ENCODE results near the gene GOSR2.
A peak's percentile ranks its signal among the peaks of the same experiment; 100 is the strongest.

GOSR2 gene

DNA sequence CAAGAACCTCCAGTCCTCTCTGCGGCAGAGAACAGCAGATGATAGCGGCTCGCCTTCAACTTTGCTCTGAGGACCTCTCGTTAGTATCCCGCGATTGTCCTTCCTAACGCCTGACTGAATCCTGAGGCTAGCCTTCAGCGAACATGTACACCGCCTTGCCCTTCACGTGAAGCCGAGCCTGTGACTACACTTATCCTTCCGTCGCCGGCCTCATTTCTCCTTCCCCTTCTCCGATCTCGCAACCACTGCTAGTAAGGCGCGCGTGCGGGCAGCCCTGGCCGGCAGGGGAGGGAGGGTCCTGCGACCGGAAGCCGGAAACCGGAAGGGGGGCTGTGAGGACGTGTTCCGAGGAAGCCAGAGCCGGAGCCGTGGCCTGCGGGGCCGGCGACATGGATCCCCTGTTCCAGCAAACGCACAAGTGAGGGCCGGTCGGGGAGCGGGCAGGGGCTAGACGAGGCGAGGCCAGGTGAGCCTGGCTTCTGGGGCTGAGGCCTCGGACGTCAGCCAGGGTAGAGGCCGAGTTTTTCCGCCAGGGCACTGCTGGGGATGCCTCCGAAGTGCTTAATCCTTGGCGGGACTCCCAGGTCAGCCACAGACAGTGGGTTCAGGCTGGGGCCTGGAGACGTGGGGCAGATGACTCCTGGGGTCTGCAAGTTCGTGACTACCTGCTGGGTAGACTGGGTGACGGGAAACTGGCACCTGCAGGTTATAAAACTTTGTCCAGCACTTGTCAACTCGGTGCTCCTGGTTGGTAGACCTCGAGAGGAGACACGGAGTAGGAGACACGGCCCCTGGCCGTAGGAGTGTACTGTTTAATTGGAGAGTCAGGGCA lies at the start of gene GOSR2:
TSS of gene GOSR2 (plus strand) at position 357 of the 832 bp plus-strand sequence. CDS start at position 390, 33 bp downstream.
- Mint-ChIP-seq H3K27ac (ENCODE audit: low read depth) (peak within 1 kb of the TSS; percentile 96), H3K4me1 (peaks cover 53% of the 10 kb centered on the region), H3K36me3 (ENCODE audit: insufficient read depth) (peaks cover 3% of the 10 kb centered on the region), H3K9me3 (no peaks in the 10 kb centered on the region), H3K4me3 (peak within 1 kb of the TSS; percentile 92), H3K27me3 (no peaks in the 10 kb centered on the region)
- ATAC-seq (replicated peaks; ENCODE audit: extremely low read depth, poor library complexity, severe bottlenecking) (peak; percentile 91), DNase-seq (ENCODE audit: low spot score in 2 of 2) (peak; percentile 88 to 93)

DNA sequence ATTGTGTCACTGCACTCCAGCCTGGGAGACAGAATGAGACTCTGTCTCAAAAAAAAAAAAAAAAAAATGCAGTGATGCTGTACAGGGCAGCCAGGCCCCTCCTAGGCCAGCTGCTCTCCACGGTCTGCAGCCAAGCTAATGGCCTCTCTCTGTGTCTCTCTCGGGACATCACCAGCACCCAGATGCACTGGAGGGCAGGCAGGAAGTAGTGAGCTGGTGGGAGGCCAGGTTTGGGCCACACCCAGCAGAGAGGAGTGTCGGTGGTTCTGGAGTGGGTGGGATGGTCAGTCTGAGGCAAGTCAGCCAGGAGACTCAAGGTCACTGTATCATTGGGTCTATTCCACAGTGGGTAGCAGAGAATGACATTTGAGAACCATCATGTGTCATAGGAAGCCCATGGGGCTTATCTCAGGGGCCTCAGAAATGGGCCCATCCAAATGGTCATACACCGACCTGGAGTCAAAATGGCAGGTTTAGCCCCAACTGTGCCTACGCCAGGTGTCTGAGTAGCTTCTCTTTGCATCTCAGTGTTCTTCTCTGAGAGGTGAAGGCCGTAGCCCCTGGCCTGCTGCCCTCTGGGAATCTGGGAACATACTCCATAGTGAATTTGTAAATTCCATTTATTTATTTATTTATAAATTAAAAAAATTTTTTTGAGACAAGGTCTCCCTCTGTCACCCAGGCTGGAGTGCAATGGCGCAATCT lies 48.9 kb upstream of the GOSR2 start:
- ATAC-seq (replicated peaks; ENCODE audit: extremely low read depth, poor library complexity, severe bottlenecking) = no peak
- H3K27ac Mint-ChIP-seq (ENCODE audit: low read depth) = no peak overlapping the region
- no peak overlapping the region for H3K4me3 Mint-ChIP-seq
- H3K27me3 Mint-ChIP-seq = no peaks in the 10 kb centered on the region
- DNase-seq (ENCODE audit: low spot score in 2 of 2) = no peak
- H3K36me3 Mint-ChIP-seq (ENCODE audit: insufficient read depth) = peaks cover 2% of the 10 kb centered on the region
- H3K4me1 Mint-ChIP-seq = no peaks in the 10 kb centered on the region
- no peaks in the 10 kb centered on the region for H3K9me3 Mint-ChIP-seq

DNA sequence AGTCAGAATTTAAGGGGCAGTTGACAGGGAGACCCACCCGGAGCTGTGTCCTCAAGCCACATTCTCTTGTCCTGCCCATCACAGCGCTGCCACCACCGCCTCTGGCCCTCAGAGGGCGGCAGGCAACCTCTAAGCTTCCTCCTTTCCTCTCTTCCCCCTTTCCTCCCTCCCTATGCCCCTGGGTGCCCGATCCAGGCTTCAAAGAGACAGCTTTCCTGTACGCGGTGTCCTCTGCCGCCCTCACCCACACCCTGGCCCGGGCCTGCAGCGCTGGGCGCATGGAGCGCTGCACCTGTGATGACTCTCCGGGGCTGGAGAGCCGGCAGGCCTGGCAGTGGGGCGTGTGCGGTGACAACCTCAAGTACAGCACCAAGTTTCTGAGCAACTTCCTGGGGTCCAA lies 48.1 kb upstream of the GOSR2 start:
- no peaks in the 10 kb centered on the region for H3K27me3 Mint-ChIP-seq
- ATAC-seq (replicated peaks; ENCODE audit: extremely low read depth, poor library complexity, severe bottlenecking) (no peak), DNase-seq (ENCODE audit: low spot score in 2 of 2) (no peak)
- no peak overlapping the region for H3K27ac Mint-ChIP-seq (ENCODE audit: low read depth)
- H3K4me1 Mint-ChIP-seq = no peaks in the 10 kb centered on the region
- H3K4me3 Mint-ChIP-seq = no peak overlapping the region
- no peaks in the 10 kb centered on the region for H3K36me3 Mint-ChIP-seq (ENCODE audit: insufficient read depth)
- no peaks in the 10 kb centered on the region for H3K9me3 Mint-ChIP-seq

DNA sequence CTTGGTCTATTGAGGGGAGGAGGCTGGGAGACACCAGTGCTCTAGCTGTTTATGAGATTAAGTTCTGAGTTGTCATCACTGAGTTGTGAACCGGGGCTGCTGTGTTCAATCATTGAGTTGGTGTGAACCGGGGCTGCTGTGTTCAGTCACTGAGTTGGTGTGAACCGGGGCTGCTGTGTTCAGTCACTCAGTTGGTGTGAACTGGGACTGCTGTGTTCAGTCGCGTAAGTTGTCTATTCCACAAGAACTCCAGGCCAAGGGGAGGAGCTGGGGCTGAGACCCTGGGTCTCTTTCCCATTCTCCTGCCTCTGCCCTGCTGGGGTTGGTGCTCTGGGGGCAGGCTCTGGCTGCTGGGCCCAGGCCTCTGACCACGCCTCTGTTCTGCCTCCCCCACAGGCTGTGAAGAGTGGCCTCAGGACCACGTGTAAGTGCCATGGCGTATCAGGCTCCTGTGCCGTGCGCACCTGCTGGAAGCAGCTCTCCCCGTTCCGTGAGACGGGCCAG lies 47.1 kb upstream of the GOSR2 start:
- no peak overlapping the region for H3K4me3 Mint-ChIP-seq
- H3K4me1 Mint-ChIP-seq = no peaks in the 10 kb centered on the region
- no peaks in the 10 kb centered on the region for H3K27me3 Mint-ChIP-seq
- DNase-seq (ENCODE audit: low spot score in 2 of 2) (no peak), ATAC-seq (replicated peaks; ENCODE audit: extremely low read depth, poor library complexity, severe bottlenecking) (no peak)
- peak overlapping the region; percentile 14 for H3K27ac Mint-ChIP-seq (ENCODE audit: low read depth)
- no peaks in the 10 kb centered on the region for H3K9me3 Mint-ChIP-seq
- H3K36me3 Mint-ChIP-seq (ENCODE audit: insufficient read depth) = no peaks in the 10 kb centered on the region

DNA sequence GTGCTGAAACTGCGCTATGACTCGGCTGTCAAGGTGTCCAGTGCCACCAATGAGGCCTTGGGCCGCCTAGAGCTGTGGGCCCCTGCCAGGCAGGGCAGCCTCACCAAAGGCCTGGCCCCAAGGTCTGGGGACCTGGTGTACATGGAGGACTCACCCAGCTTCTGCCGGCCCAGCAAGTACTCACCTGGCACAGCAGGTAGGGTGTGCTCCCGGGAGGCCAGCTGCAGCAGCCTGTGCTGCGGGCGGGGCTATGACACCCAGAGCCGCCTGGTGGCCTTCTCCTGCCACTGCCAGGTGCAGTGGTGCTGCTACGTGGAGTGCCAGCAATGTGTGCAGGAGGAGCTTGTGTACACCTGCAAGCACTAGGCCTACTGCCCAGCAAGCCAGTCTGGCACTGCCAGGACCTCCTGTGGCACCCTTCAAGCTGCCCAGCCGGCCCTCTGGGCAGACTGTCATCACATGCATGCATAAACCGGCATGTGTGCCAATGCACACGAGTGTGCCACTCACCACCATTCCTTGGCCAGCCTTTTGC lies 46.5 kb upstream of the GOSR2 start:
- Mint-ChIP-seq H3K9me3 (no peaks in the 10 kb centered on the region), H3K4me3 (no peak overlapping the region), H3K4me1 (no peaks in the 10 kb centered on the region), H3K36me3 (ENCODE audit: insufficient read depth) (no peaks in the 10 kb centered on the region), H3K27me3 (no peaks in the 10 kb centered on the region), H3K27ac (ENCODE audit: low read depth) (no peak overlapping the region)
- DNase-seq (ENCODE audit: low spot score in 2 of 2) (no peak), ATAC-seq (replicated peaks; ENCODE audit: extremely low read depth, poor library complexity, severe bottlenecking) (no peak)

DNA sequence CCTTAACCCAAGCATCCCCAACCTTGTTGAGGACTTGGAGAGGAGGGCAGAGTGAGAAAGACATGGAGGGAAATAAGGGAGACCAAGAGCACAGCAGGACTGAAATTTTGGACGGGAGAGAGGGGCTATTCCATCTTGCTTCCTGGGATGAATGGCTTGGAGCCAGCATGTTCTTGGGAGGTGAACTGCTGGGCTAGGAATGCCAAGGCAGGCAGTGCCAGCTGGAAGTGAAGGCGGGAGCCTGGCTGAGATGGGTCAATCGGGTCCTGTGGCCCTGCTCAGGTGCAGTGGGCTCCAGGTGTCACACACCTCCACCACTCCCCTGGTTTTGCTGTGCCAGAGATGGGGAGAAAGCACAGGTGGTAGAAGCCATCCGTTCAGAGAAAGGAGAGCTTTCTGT lies 46.0 kb upstream of the GOSR2 start:
- Mint-ChIP-seq H3K4me3 (no peak overlapping the region), H3K27ac (ENCODE audit: low read depth) (no peak overlapping the region), H3K4me1 (no peaks in the 10 kb centered on the region), H3K36me3 (ENCODE audit: insufficient read depth) (no peaks in the 10 kb centered on the region), H3K27me3 (no peaks in the 10 kb centered on the region), H3K9me3 (no peaks in the 10 kb centered on the region)
- no peak for ATAC-seq (replicated peaks; ENCODE audit: extremely low read depth, poor library complexity, severe bottlenecking)
- no peak for DNase-seq (ENCODE audit: low spot score in 2 of 2)

DNA sequence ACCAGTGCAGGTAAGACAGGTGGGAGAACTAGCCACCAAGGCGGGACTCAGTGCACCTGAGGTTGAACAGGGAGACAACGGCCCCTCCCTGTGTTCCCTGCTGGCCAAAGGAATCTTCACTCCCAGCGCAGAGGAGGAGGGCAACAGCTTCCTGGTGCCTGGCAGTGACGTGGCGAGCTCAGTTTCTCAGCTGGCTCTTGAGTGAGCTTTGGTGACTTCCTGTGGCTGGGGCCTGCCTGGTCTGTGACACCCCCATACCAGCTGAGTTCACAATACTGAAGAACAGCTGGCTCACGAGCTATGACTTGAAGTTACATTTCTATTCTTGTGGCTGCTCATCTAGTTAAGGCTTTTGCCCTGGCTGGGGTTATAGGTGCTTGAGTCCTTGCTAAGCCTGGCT lies 45.5 kb upstream of the GOSR2 start:
- Mint-ChIP-seq H3K4me1 (no peaks in the 10 kb centered on the region), H3K4me3 (no peak overlapping the region), H3K27ac (ENCODE audit: low read depth) (no peak overlapping the region), H3K9me3 (no peaks in the 10 kb centered on the region), H3K36me3 (ENCODE audit: insufficient read depth) (no peaks in the 10 kb centered on the region), H3K27me3 (no peaks in the 10 kb centered on the region)
- DNase-seq (ENCODE audit: low spot score in 2 of 2) (no peak), ATAC-seq (replicated peaks; ENCODE audit: extremely low read depth, poor library complexity, severe bottlenecking) (no peak)

DNA sequence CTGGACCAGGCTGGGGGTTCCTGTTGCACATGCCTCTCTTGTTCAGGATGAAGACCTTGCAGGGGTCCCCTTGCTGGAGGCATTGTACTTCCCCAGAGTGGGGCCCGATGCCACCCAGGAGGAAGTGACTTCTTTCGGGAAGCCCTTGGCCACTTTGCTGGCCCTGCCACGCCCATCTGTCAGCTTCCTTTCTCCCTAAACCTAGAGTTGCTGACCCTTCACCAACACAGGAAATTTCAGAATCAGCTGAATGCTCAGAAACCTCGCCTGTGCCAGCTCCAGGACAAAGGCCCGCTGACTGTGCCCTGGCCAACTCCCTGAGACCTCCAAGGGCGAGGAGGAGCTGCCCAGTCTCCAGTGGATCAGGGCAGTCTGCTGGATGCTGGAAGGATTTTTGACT lies 44.9 kb upstream of the GOSR2 start:
- no peaks in the 10 kb centered on the region for H3K36me3 Mint-ChIP-seq (ENCODE audit: insufficient read depth)
- no peak overlapping the region for H3K27ac Mint-ChIP-seq (ENCODE audit: low read depth)
- ATAC-seq (replicated peaks; ENCODE audit: extremely low read depth, poor library complexity, severe bottlenecking) (no peak), DNase-seq (ENCODE audit: low spot score in 2 of 2) (no peak)
- no peaks in the 10 kb centered on the region for H3K4me1 Mint-ChIP-seq
- H3K4me3 Mint-ChIP-seq = no peak overlapping the region
- no peaks in the 10 kb centered on the region for H3K27me3 Mint-ChIP-seq
- no peaks in the 10 kb centered on the region for H3K9me3 Mint-ChIP-seq

DNA sequence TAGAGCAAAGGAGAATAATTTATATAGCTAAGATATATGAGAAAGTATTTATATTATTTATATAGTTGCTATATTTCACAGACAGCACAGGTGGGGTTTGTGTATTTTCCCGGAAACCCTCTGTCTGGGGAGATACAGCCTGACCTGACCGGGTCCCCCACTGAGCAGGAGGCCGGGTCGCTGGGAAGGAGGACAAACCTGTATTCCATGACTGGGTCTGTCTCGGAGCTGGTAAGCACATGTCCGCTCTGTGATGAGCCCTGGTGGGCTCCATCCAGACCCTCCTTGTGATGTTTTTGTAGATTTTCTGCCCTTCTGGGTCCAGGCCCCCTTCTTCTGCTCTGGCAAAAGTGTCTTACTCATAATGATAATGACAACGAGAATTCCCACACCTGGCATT lies 43.9 kb upstream of the GOSR2 start:
- no peaks in the 10 kb centered on the region for H3K9me3 Mint-ChIP-seq
- H3K27ac Mint-ChIP-seq (ENCODE audit: low read depth) = no peak overlapping the region
- H3K36me3 Mint-ChIP-seq (ENCODE audit: insufficient read depth) = no peaks in the 10 kb centered on the region
- DNase-seq (ENCODE audit: low spot score in 2 of 2) (no peak), ATAC-seq (replicated peaks; ENCODE audit: extremely low read depth, poor library complexity, severe bottlenecking) (no peak)
- peaks cover 2% of the 10 kb centered on the region for H3K27me3 Mint-ChIP-seq
- no peak overlapping the region for H3K4me3 Mint-ChIP-seq
- no peaks in the 10 kb centered on the region for H3K4me1 Mint-ChIP-seq

DNA sequence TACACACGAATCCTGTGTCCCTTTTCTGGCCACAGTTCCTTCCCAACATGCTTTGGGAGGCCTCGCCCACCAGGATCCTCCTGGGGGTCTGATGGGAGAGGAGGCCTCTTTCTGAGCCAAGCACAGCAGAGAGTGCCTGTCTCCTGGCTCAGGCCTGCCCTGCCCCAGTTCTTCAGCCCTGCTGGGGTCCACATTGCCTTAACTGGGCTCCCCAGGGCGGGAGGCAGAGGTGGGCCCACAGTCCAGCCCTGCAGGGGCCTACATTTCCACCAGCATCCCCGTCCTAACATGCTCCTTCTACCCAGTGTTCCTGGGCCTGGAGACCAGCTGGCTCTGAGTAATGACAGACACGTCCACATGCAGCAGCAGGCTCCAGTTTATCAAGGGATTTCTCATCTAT lies 41.9 kb upstream of the GOSR2 start:
- no peaks in the 10 kb centered on the region for H3K36me3 Mint-ChIP-seq (ENCODE audit: insufficient read depth)
- DNase-seq (ENCODE audit: low spot score in 2 of 2) (no peak), ATAC-seq (replicated peaks; ENCODE audit: extremely low read depth, poor library complexity, severe bottlenecking) (no peak)
- no peaks in the 10 kb centered on the region for H3K4me1 Mint-ChIP-seq
- no peak overlapping the region for H3K27ac Mint-ChIP-seq (ENCODE audit: low read depth)
- no peaks in the 10 kb centered on the region for H3K9me3 Mint-ChIP-seq
- H3K27me3 Mint-ChIP-seq = peaks cover 19% of the 10 kb centered on the region
- H3K4me3 Mint-ChIP-seq = no peak overlapping the region

DNA sequence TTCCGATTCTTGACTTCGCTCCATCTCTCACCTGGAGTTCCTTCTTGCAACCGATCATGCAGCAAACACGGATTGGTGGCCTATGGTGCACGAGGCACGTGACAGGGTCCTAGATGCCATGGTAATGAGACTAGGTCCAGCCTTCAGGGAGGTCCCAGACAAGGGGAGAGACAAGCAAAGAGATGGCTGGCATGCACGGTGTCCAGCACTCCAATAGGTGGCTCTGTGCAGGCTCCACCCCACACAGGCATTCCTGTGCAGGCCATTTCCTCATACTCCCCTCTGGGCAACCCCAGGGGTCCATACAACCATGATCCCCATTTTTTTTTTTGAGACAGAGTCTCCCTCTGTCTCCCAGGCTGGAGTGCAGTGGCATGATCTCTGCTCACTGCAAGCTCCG lies 40.3 kb upstream of the GOSR2 start:
- Mint-ChIP-seq H3K9me3 (no peaks in the 10 kb centered on the region), H3K36me3 (ENCODE audit: insufficient read depth) (no peaks in the 10 kb centered on the region), H3K4me3 (no peak overlapping the region), H3K4me1 (no peaks in the 10 kb centered on the region), H3K27me3 (peaks cover 31% of the 10 kb centered on the region), H3K27ac (ENCODE audit: low read depth) (no peak overlapping the region)
- ATAC-seq (replicated peaks; ENCODE audit: extremely low read depth, poor library complexity, severe bottlenecking) = no peak
- DNase-seq (ENCODE audit: low spot score in 2 of 2) = no peak

DNA sequence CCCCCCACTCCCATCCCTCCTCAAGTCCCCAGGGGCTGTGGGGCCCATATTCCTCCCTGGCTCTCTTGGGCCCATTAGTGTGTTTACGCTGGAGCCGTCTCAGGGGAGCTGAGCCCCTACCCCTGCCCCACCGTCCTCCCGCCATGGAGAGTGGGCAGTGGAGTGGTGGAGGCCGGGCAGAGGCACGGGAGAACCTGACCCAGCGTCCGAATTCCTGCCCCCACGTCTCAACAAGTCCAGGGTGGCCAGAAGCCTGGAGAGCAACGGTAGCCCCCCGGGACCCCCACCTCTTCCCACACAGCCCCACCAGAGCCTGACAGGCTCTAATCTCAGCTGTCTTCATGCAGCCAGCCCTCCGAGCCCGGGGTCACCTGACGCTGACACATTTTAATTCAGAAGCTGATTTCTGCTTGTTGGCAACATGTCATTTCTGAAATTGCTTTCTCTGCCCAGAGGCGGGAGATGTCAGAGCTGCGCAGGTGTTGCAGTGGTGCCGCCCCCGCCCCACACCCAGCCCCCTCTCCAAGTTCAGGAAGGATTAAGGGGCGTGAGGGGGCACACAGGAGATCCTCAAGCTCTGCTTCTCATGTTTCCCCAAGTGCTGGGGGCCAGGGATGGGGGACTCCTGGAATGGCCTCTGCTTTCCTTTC lies 39.0 kb upstream of the GOSR2 start:
- DNase-seq (ENCODE audit: low spot score in 2 of 2) (no peak), ATAC-seq (replicated peaks; ENCODE audit: extremely low read depth, poor library complexity, severe bottlenecking) (no peak)
- no peak overlapping the region for H3K27ac Mint-ChIP-seq (ENCODE audit: low read depth)
- H3K36me3 Mint-ChIP-seq (ENCODE audit: insufficient read depth) = no peaks in the 10 kb centered on the region
- H3K27me3 Mint-ChIP-seq = peaks cover 39% of the 10 kb centered on the region
- no peak overlapping the region for H3K4me3 Mint-ChIP-seq
- no peaks in the 10 kb centered on the region for H3K4me1 Mint-ChIP-seq
- H3K9me3 Mint-ChIP-seq = no peaks in the 10 kb centered on the region
